Stimulated activated CD8-positive, alpha-beta memory T cell treated with anti-CD3 and anti-CD28 coated beads, Interleukin-15, amount 100 ng/mL, for 1 hour (primary cell): ENCODE measurements around the gene SPNS3.

Experiments
- DNase-seq: peaks from one replicate; pipeline ENCODE4 v3.0.0-alpha.2; 2020; ENCODE audit warnings: low read depth

Gene SPNS3

DNA sequence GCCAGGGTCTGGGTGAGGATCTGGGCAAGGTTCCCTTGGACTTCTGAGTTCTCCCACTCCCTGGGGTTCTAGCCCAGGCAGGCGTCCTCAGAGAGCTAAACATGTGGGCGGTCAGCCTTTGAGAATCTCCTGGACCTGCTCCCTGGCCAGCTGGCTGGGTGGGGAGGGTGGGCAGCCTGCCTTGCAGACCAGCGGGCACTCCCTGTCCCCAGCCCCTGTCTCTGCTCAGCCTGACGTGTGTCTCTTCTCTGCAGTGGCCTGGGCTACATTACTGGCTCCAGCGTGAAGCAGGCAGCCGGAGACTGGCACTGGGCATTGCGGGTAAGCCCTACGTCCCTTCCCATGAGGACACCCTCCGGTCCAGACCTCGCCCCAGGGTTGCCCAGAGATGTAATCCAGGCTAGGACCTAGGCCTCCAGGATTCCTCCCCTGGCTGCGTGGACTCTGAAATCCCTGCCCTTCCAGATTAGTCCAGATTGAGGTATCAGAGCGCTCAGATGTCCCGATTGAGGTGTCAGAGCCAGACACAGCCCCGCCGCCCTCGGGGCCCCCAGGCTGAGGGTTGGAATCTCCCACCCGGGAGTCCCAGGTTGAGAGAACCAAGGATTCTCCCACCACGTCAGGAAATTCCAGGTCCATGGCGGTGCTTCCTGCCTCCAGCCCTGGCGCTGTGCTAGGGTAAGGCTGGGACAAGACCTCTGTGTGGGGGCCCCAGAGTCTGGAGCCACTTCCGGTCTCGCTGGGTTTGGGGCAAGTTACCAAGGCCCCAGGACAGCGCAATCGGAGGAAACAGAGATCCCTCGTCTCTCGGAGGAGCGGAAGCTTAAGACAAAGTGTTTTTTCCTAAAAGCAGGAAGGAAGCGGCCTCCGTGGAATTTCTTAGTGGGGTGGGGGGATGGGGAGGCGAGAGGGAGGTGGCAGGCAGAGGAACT is 97.3 kb downstream of the SPNS3 start:
- no peak for DNase-seq

DNA sequence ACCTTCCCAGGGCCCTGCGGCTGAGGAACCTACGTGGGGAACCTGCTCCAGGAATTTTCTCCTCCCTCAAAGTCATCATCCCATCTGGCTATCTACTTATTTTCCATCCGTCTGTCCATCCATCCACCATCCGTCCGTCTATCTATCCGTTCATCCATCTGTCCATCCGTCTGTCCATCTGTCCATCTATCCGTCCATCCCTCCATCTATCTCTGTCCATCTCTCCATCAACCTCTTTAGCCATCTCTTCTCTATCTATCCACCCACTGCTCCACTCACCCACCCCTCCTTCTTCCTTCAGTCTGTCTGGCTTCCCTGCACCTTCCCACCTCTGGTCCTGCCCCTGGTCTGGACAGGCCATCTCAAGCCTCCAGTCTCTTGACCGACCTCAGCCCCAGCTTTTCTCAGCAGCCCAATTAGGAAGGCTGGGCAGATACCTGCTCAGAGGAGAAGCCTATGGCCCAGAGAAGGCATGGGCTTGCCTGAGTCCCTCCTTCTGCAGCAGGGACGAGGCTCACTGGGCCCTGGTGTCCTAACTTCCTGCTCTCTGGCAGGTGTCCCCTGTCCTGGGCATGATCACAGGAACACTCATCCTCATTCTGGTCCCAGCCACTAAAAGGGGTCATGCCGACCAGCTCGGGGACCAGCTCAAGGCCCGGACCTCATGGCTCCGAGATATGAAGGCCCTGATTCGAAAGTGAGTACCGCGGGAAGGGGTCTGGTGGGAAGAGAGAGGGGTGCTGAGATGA is 98.4 kb downstream of the SPNS3 start:
- no peak for DNase-seq

DNA sequence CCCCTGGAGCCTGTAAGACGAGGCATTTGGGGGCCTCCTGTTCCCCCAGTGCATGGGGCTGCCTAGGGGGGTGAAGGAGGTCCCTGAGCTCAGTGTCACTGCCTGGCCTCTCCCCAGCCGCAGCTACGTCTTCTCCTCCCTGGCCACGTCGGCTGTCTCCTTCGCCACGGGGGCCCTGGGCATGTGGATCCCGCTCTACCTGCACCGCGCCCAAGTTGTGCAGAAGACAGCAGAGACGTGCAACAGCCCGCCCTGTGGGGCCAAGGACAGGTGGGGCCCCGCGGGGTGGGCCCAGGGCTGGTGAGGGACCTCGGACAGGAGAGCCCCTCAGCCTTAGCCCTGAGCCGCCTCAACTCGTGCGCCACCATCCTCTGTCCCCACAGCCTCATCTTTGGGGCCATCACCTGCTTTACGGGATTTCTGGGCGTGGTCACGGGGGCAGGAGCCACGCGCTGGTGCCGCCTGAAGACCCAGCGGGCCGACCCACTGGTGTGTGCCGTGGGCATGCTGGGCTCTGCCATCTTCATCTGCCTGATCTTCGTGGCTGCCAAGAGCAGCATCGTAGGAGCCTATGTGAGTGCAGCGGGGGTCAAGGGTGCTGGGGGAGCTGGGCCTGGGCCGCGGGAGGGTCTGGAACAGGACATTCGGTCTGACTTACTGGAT is 99.3 kb downstream of the SPNS3 start:
- DNase-seq, result no peak

DNA sequence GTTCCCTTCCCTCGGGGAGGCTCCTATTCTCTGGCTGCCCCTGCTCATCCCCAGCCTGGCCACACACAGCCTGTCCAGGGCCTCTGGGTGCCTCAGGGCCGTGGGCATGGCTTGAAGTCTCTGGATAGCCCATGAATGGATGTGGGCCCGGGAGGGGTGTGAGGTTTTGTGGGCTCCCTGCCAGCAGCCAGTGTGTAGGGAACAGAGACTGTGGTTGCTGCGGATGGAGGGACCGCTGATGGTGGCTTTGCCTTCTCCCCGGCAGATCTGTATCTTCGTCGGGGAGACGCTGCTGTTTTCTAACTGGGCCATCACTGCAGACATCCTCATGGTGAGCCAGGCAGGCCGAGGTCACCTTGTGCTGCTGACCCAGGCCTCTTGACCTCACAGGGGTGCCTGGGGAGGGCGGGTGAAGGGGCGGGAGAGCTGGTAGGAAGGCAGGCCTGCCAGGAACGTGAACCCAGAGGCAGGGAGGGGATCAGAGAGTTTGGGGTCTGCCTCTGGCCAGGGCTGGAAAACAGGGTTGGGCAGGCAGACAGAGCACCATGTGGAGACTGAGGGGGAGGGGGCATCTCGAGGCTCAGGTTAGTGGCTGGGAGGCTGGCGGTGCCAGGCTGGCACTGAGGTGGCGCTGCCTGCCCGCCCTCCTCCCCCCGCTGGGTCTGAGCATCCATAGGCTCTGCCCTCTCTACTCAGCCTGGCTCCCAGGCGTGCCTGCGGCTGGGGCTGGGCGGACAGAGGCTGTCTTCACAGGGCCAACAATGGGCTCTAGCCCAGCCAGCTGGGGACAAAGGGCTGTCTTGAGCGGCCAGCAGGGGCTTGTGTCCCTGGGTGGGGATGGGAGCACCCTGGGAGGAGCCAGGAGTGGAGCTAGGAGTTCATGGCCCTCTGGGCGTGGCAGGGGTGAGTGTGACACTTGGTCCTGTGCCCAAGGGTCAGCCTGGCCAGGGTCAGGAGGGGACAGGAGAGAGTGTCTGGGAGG is 100.1 kb downstream of the SPNS3 start:
- no peak for DNase-seq

DNA sequence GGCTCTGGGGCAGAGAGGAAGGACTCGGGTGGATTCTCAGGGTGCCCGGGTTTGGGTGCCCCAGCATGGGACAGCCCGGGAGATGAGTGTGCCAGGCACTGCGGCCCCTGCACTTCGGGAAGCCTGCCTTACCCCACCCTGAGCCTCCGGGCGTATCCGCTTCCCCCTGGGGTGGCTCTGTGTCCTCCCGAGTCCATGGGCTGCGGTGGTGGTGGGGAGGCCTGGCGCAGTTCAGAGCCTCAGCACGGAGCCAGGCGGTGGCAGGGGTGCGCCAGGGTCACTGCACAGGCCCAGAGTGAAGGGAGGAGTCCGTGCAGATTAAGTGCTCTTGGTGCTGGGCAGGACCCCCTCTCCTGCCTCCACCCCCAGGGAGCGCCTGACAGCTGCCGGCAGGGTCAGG is 100.8 kb downstream of the SPNS3 start:
- DNase-seq, result no peak

DNA sequence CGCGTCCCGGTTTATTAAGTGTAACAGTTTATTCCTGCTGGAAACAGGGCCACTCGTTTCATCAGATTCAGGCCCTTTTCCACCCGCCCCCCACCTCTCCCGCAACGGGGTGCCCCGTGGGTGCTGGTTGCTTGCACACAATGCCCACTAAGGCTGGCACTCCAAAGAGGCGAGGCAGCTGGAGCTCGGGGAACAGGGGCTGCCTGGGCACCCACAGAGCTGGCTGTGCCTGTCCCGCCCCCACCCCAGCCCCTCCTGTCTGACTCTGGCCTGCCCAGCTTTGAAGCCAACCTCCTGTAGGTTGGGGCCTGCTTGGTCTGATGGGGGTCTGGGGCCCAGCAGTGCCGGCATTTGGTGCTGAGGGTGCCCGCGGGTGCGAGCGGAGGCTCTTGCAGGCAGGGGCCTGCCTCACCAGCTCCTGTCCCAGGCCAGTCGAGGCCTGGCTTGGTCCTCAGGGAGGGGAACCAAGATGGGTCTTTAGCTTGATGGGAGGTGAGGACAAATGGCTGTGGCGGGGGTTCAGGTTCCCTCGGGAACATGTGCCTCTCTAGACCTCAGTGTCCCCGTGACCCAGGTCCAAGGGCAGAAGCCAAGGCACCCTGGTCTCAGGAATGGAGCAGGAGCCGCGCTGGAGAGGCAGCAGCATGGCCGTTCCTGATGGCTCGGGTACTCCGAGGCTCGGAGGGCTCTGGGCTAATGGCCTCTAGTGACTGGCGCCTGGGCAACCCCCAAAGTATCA is 101.4 kb downstream of the SPNS3 start:
- DNase-seq, result no peak

DNA sequence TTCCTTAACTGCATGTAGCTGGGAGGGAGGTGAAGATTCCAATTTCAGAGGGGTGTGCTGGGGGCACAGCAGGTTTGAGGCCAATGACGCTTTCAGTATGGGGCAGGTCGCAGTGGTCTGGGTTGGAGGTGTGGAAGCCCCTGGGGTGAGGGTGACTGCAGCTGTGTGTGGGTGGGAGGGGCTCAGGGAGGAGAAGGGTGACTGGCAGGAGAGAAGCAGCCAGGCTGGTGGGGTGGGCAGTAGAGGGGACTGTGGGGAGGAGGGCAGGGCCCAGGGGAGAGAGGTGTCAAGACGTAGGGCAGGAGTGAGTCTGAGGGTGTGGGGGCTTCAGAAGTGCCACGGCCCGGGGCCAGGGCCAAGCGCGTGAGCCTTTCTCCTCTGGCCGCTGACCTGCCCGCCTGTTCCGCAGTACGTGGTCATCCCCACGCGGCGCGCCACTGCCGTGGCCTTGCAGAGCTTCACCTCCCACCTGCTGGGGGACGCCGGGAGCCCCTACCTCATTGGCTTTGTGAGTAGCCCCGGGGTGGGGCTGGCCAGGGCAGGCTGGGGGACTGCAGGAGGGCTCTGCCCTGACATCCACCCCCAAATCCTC is 102.0 kb downstream of the SPNS3 start:
- DNase-seq, result no peak

DNA sequence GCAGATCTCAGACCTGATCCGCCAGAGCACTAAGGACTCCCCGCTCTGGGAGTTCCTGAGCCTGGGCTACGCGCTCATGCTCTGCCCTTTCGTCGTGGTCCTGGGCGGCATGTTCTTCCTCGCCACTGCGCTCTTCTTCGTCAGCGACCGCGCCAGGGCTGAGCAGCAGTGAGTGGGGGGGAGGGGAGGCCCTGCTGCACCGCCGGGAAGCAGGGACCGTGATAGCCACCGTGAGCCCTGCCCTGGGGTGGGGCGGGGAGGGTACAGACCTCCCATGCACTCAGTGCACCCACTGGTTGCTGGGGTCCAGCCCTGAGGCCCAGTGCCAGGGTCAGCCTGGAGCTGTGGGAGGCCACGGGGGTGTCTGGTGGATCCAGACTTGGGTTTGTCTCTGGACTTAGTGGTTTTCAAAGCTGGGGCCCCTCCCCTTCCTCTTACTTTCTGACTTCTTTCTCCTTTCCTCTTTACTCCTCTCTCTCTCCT is 102.6 kb downstream of the SPNS3 start:
- no peak for DNase-seq

DNA sequence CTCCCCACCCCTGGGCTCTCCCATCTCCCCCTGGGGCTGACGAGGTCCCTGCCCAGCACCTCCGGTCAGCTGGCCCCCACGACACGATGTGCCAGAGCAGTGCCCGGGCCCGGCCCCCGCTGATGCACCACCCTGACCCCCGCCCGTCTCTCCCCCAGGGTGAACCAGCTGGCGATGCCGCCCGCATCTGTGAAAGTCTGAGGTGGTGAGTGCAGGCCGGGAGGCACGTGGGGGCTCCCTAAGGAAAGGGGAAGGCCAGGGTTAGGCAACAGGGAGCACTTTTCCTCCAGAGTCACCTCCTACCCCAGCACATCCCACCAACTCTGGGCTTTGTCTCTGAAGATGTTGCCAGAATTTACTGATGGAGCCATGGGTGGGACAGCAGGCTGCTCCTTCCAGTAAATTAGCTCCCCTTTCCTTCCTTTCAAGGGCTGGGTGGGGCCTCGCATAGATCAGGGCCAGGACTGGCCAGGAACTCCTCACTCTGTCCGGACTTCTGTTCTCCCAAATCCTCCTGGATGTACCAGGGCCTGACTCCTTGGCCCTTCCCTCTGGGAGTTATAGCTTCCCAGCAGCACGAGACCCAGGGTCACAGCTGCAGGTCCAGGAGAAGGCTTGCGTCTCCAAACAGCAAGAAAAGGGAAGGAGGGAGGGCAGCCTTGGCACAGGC is 103.1 kb downstream of the SPNS3 start:
- no peak for DNase-seq
